Osteoblast (primary cell): ENCODE results near the gene ZC2HC1B. TPM values are rescaled to one million over a fixed set of nuclear protein-coding genes. Genes with fewer than 3 reads are reported as not detected.
A peak's percentile ranks its signal among the peaks of the same experiment; 100 is the strongest.
"Not testable (repeated sequence)": the region's sequence is repeated elsewhere in the genome, so short reads cannot be mapped to it uniquely, and the experiment has no call there.

Experiments used
- DNase-seq: peaks from one replicate; pipeline ENCODE4 v3.0.0; 2011; ENCODE audit warnings: low spot score, mixed read lengths; ENCODE audit not compliant: insufficient read length; ENCODE audit errors: missing footprints
- H2AFZ ChIP-seq: 2 replicates; pipeline ENCODE4 v1.6.0; 2011; ENCODE audit warnings: mild to moderate bottlenecking, low read length
- H3K27ac ChIP-seq: 2 replicates; pipeline ENCODE4 v1.5.1; 2011; ENCODE audit warnings: mild to moderate bottlenecking, low read depth, low read length, moderate library complexity
- H3K27me3 ChIP-seq: 2 replicates; pipeline ENCODE4 v1.6.0; 2012; ENCODE audit warnings: mild to moderate bottlenecking, control low read depth, inconsistent platforms, low read length, moderate library complexity; ENCODE audit not compliant: insufficient read depth
- H3K36me3 ChIP-seq: 2 replicates; pipeline ENCODE4 v1.5.1; 2011; ENCODE audit warnings: mild to moderate bottlenecking, low read length, control low read depth, moderate library complexity; ENCODE audit not compliant: insufficient read depth
- H3K4me1 ChIP-seq: 2 replicates; pipeline ENCODE4 v1.5.1; 2011; ENCODE audit warnings: mild to moderate bottlenecking, low read length, control low read depth, moderate library complexity; ENCODE audit not compliant: insufficient read depth
- H3K4me2 ChIP-seq: 2 replicates; pipeline ENCODE4 v1.6.0; 2011; ENCODE audit warnings: mild to moderate bottlenecking, low read length; ENCODE audit not compliant: insufficient read depth
- H3K4me3 ChIP-seq: fragments of 200-600 bp; sonication (generic); 3 replicates; pipeline ENCODE4 v1.5.1; 2012; ENCODE audit warnings: mild to moderate bottlenecking, low read length, inconsistent platforms; ENCODE audit not compliant: insufficient read depth
- H3K79me2 ChIP-seq: 2 replicates; pipeline ENCODE4 v1.6.0; 2012; ENCODE audit warnings: mild to moderate bottlenecking, low read length, control low read depth, inconsistent platforms; ENCODE audit not compliant: insufficient read depth
- H3K9me3 ChIP-seq: 2 replicates; pipeline ENCODE4 v1.5.1; 2011; ENCODE audit warnings: low read depth, low read length, control low read depth
- H4K20me1 ChIP-seq: 2 replicates; pipeline ENCODE4 v1.6.0; 2012; ENCODE audit warnings: mild to moderate bottlenecking, low read length, control low read depth; ENCODE audit not compliant: insufficient read depth
- total RNA-seq: library from RNA; depleted of rRNA; stranded (reverse); fragments of >200 nt; gene quantifications from 2 replicates; pipeline ENCODE4 v1.2.3, GENCODE V29; 2012
- TF ChIP-seq, protein P1 (sequence below): IDR thresholded peaks from 2 replicates; pipeline ENCODE4 v1.5.1; 2011; ENCODE audit warnings: mild to moderate bottlenecking, low read depth, low read length, moderate library complexity; ENCODE audit errors: extremely low read depth

ZC2HC1B gene
- total RNA-seq, 1 donor = not detected

DNA sequence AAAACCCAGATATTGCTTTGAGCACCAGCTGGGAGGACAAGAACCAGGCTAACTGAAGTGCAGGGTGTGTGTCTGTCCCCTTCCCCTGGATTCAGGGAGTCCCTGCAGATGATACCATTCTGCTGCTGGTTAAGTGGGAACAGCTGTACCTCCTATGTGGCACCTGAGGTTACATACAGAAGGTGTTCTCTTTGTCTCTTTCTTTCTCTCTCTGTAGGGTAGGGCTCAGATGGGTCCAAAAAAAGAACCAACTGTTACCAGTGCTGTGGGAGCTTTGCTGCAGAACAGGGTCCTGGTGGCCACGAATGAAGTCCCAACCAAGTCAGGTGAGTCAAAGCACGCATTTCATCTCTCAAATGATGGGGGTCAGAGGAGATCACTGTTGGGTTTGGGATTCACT lies 38.6 kb downstream of the ZC2HC1B start:
- DNase-seq = peak; percentile 45
- no peaks in the 10 kb centered on the region for H3K9me3 ChIP-seq
- H3K4me2 ChIP-seq = no peak overlapping the region
- H3K27ac ChIP-seq = no peak overlapping the region
- H4K20me1 ChIP-seq = no peaks in the 10 kb centered on the region
- no peaks in the 10 kb centered on the region for H3K36me3 ChIP-seq
- no peaks in the 10 kb centered on the region for H3K27me3 ChIP-seq
- H3K79me2 ChIP-seq = no peaks in the 10 kb centered on the region
- no peak overlapping the region for H3K4me3 ChIP-seq
- H3K4me1 ChIP-seq = peaks cover 3% of the 10 kb centered on the region
- TF ChIP-seq, protein P1, sequence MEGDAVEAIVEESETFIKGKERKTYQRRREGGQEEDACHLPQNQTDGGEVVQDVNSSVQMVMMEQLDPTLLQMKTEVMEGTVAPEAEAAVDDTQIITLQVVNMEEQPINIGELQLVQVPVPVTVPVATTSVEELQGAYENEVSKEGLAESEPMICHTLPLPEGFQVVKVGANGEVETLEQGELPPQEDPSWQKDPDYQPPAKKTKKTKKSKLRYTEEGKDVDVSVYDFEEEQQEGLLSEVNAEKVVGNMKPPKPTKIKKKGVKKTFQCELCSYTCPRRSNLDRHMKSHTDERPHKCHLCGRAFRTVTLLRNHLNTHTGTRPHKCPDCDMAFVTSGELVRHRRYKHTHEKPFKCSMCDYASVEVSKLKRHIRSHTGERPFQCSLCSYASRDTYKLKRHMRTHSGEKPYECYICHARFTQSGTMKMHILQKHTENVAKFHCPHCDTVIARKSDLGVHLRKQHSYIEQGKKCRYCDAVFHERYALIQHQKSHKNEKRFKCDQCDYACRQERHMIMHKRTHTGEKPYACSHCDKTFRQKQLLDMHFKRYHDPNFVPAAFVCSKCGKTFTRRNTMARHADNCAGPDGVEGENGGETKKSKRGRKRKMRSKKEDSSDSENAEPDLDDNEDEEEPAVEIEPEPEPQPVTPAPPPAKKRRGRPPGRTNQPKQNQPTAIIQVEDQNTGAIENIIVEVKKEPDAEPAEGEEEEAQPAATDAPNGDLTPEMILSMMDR = no peak
- no peak overlapping the region for H2AFZ ChIP-seq

GRCh38 chr6:143911028-143911427 lies 46.8 kb downstream of the ZC2HC1B start:
- TF ChIP-seq, protein P1 = no peak
- Histone ChIP-seq H3K4me1 (no peaks in the 10 kb centered on the region), H3K27ac (no peak overlapping the region), H3K4me3 (no peak overlapping the region), H3K79me2 (no peaks in the 10 kb centered on the region), H3K36me3 (no peaks in the 10 kb centered on the region), H3K4me2 (no peak overlapping the region), H4K20me1 (no peaks in the 10 kb centered on the region), H3K9me3 (no peaks in the 10 kb centered on the region), H2AFZ (no peak overlapping the region), H3K27me3 (peaks cover 10% of the 10 kb centered on the region)
- no peak for DNase-seq

DNA sequence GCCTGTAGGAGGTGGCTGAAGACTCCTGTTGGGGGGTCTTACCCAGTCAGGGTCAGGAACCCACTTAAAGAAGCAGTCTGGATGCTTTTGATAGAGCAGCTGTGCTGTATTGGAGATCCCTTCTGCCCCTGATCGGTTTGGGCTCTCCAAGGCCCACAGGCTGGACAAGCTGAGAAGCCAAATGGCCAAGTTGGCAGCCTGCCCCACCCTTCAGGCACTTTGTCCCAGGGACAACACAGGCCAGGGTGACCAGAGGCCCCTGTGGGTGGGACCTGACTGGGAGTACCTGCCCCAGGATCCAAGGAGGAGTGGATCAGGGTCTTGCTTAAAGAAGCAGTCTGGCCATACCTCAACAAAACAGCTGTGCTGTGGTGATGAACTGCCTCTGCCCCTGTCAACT lies 48.4 kb downstream of the ZC2HC1B start:
- H3K4me3 ChIP-seq = no peak overlapping the region
- H3K27ac ChIP-seq = no peak overlapping the region
- TF ChIP-seq, protein P1 = no peak
- H3K9me3 ChIP-seq = no peaks in the 10 kb centered on the region
- H3K79me2 ChIP-seq = no peaks in the 10 kb centered on the region
- no peaks in the 10 kb centered on the region for H3K36me3 ChIP-seq
- no peaks in the 10 kb centered on the region for H3K4me1 ChIP-seq
- peaks cover 10% of the 10 kb centered on the region for H3K27me3 ChIP-seq
- no peaks in the 10 kb centered on the region for H4K20me1 ChIP-seq
- no peak overlapping the region for H3K4me2 ChIP-seq
- DNase-seq = no peak
- no peak overlapping the region for H2AFZ ChIP-seq

DNA sequence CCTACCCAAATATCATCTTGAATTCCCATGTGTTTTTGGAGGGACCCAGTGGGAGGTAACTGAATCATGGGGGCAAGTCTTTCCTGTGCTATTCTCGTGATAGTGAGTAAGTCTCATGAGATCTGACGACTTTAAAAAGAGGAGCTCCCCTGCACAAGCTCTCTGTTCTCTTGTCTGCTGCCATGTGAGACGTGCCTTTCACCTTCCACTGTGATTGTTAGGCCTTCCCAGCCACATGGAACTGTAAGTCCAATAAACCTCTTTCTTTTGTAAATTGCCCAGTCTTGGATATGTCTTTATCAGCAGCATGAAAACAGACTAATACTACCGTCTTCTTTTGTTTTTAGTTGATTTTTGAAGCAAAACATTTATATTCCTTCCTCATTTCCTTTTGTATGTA lies 52.8 kb downstream of the ZC2HC1B start:
- H4K20me1 ChIP-seq, H3K79me2 ChIP-seq, H3K4me2 ChIP-seq, DNase-seq, H3K4me1 ChIP-seq, H2AFZ ChIP-seq, H3K27ac ChIP-seq, H3K4me3 ChIP-seq, H3K9me3 ChIP-seq, H3K36me3 ChIP-seq, H3K27me3 ChIP-seq: not testable (repeated sequence)
